Hippocampal formation (tissue), 2 donors: Measurements from ENCODE around the gene SLC48A1.

ENCODE experiments used
- DNase-seq, 2 donors: peaks; one replicate each; lab custom pipeline; 2025; lab: John Stamatoyannopoulos, UW

Gene SLC48A1

DNA sequence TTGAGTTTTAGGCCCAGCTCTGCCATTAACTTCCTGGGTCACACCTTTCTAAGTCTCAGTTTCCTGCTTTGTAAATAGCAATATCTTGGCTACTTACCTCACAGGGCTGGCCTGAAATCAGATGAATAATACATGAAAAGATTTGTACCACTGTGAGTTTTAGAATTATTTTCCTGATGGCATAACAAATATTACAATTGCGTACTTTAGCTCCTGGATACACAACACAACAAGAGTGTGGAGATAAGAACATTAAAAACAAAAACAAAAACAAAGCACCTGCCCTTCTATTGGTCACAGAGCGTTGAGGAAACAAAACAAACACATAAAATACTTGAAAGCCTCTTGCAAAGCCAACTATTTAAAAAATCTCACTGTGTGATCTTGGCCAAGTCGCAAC, 51.6 kb downstream of the SLC48A1 start:
- no peak for DNase-seq

- no peak for DNase-seq
Observed at GRCh38 chr12:47825173-47825639, 52.2 kb downstream of the SLC48A1 start.

DNA sequence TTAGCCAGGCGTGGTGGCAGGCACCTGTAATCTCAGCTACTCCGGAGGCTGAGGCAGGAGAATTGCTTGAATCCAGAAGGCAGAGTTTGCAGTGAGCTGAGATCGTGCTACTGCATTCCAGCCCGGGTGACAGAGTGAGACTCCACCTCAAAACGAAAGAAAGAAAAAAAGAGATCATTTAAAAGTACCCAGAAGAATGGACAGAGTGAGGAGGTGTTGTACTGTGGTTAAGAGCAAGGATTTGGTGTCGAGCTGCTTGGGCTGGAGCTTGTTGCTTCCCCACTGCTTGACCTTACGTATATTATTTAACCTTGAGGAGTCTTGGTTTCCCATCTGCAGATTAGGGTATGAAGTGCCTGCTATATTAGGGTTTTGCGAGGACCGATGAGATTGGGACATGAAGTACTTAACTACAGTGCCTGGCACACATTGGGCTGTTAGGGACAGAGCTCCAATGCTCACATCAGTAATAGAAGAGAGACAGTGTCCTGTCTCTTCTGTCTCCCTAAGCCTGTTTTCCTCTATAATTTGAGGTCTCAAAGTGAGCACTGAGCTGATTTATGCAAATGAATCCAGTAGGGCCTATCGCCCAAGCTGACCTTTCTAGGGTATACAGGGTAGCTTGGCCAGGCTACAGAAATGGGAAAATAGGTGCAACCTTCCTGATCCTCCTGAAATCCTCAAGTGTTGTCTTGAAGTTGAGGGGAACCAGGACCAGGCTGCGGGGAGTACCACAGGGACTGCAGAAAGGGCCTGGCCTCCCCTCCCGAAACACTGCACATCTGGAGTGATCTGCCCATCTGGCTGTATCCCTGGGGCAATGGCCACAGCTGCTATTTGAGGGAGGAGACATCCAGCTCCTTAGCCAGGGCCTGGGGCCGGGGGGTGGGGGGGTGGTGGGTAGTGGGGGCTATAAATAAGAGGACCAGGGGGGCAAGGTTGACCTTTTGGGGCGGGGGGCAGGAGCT, 55.3 kb downstream of the SLC48A1 start:
- no peak for DNase-seq

DNA sequence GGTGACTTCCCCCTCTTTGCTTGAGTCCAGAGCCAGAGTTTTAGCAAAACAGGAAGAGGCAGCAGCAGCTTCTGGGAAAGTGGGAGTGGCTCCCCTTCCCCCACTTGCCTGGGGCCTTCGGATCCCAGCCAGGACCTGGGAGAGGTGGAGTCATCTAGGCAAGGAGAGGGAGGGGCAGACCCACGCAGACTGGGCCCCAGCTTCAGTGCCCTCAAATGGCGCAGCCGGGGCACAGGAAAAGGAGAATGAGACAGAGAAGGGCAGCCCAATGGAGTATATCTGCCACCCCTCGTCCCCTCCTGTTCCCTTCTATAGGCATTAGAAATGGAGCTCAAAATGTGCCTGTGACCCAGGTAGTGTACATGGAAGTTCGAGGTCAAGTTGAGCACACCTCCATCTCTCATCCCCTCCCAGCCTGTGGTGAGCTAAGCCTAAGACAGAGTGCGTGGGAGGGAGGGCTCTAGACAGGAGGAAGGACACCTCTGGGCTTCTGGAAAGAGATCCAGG, 56.0 kb downstream of the SLC48A1 start:
- DNase-seq: no peak

GRCh38 chr12:47829584-47829983, 56.5 kb downstream of the SLC48A1 start:
- no peak for DNase-seq
